Activated CD8-positive, alpha-beta memory T cell treated with anti-CD3 and anti-CD28 coated beads for 36 hours (primary cell): Measurements from ENCODE around the gene CAMSAP1. TPM values are rescaled to one million over a fixed set of nuclear protein-coding genes. Genes with fewer than 3 reads are reported as not detected.
"Not testable (repeated sequence)": the region's sequence is repeated elsewhere in the genome, so short reads cannot be mapped to it uniquely, and the experiment has no call there.

ENCODE experiments used
- CTCF ChIA-PET: fragments of 350-600 bp; sonication (Branson Sonifier 250); formaldehyde crosslinking; loops from one replicate; lab custom pipeline; 2021; ENCODE audit warnings: antibody characterized with exemption; lab: Charles Lee
- POLR2A ChIA-PET: fragments of 350-600 bp; sonication (Branson Sonifier 250); formaldehyde crosslinking; loops from one replicate; lab custom pipeline; 2021; ENCODE audit warnings: antibody characterized with exemption; lab: Charles Lee
- total RNA-seq, 2 experiments: library from RNA; stranded (reverse); gene quantifications; one replicate each; pipeline ENCODE4 v1.2.3, GENCODE V29; 2021

CAMSAP1 gene
- total RNA-seq: 10 to 100 TPM; 28.1 to 32.1 TPM

GRCh38 chr9:135907431-135908092 is at the start of gene CAMSAP1:
Gene CAMSAP1, minus strand, starts transcription at chr9:135907546. Its CDS starts 387 bp downstream, at chr9:135907159.
- ChIA-PET CTCF (interaction anchor here (0.6 to 0.7 kb wide), 2 partner anchors 18 to 49 kb away, joined by 3 read pairs; no protein-coding TSS in a partner anchor), POLR2A (interaction anchor here (1.8 kb wide), 1 partner anchor 18 kb away, joined by 13 read pairs; no protein-coding TSS in a partner anchor)

- ChIA-PET POLR2A (no interaction called here), CTCF (no interaction called here)
These were observed 49.4 kb upstream of the CAMSAP1 start for GRCh38 chr9:135956802-135957174.

- POLR2A ChIA-PET: no interaction called here
- CTCF ChIA-PET: no interaction called here
These were observed 48.8 kb upstream of the CAMSAP1 start for GRCh38 chr9:135955934-135956801.

GRCh38 chr9:135952664-135953206 is 45.4 kb upstream of the CAMSAP1 start:
- POLR2A ChIA-PET: no interaction called here

GRCh38 chr9:135951889-135952663 is 44.7 kb upstream of the CAMSAP1 start:
- CTCF ChIA-PET: interaction anchor here (0.7 kb wide), 1 partner anchor 163 kb away, joined by 3 read pairs; no protein-coding TSS in a partner anchor
- POLR2A ChIA-PET: no interaction called here

More at GRCh38 chr9:135952664-135953206, 45.4 kb upstream of the CAMSAP1 start:
- CTCF ChIA-PET: no interaction called here

GRCh38 chr9:135951310-135951709 is 44.0 kb upstream of the CAMSAP1 start:
- CTCF ChIA-PET, POLR2A ChIA-PET: not testable (repeated sequence)

DNA sequence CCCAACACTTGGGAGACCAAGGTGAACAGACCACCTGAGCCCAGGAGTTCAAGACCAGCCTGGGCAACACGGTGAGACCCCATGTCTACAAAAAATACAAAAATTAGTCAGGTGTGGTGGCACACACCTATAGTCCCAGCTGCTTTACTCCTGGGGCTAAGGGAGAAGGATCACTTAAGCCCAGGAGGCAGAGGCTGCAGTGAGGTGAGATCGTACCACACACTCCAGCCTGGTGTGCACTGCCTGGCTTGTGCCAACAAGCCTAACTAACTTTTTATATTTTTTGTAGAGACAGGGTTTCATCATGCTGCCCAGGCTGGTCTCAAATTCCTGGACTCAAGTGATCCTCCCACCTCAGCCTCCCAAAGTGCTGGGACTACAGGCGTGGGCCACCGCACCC is 43.5 kb upstream of the CAMSAP1 start:
- CTCF ChIA-PET, POLR2A ChIA-PET: not testable (repeated sequence)

GRCh38 chr9:135950135-135950682 is 42.9 kb upstream of the CAMSAP1 start:
- ChIA-PET CTCF (no interaction called here), POLR2A (no interaction called here)

- ChIA-PET POLR2A (no interaction called here), CTCF (no interaction called here)
These were observed 42.3 kb upstream of the CAMSAP1 start for GRCh38 chr9:135949501-135950134.

DNA sequence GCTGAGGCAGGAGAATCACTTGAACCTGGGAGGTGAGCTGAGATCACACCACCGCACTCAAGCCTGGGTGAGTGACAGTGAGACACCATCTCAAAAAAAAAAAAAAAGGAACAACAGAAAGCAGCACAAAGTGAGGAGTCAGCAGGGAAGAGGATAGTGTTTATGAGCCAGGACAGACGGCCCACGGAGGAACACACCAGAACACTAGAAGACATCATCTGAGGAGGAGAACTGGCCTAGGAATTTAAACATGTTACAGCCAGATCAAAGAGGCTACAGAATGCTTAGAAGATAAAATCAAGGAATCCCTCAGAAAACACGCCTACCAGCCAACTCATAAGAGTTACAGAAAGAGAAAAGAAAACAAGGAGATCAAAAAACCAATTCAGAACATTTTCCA is 41.6 kb upstream of the CAMSAP1 start:
- CTCF ChIA-PET: no interaction called here
- POLR2A ChIA-PET: no interaction called here

GRCh38 chr9:135948446-135948845 is 41.1 kb upstream of the CAMSAP1 start:
- CTCF ChIA-PET: no interaction called here
- POLR2A ChIA-PET: interaction anchor here (0.5 kb wide), 1 partner anchor 88 kb away, joined by 7 read pairs; no protein-coding TSS in a partner anchor

DNA sequence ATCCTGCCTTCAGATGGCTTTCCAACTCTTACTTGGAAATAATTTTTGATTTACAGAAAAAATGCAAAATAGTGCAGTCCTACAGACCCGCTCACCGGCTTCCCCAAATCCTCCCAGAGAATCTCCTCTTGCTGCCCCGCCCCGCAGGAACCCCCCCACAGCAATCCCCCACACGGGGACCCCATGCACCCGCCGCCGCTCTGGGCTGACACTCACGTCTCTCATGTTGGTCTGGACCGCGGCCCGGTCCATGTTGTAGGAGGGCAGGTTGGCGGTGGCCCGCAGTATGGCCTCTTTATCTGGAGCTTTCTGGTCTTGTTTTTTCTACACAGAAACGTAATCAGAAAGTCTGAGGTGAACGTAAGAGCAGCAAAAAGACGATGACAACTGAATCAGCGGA is 40.2 kb upstream of the CAMSAP1 start:
- ChIA-PET CTCF (no interaction called here), POLR2A (no interaction called here)

- CTCF ChIA-PET, POLR2A ChIA-PET: not testable (repeated sequence)
These were observed 39.8 kb upstream of the CAMSAP1 start for GRCh38 chr9:135947105-135947504.

DNA sequence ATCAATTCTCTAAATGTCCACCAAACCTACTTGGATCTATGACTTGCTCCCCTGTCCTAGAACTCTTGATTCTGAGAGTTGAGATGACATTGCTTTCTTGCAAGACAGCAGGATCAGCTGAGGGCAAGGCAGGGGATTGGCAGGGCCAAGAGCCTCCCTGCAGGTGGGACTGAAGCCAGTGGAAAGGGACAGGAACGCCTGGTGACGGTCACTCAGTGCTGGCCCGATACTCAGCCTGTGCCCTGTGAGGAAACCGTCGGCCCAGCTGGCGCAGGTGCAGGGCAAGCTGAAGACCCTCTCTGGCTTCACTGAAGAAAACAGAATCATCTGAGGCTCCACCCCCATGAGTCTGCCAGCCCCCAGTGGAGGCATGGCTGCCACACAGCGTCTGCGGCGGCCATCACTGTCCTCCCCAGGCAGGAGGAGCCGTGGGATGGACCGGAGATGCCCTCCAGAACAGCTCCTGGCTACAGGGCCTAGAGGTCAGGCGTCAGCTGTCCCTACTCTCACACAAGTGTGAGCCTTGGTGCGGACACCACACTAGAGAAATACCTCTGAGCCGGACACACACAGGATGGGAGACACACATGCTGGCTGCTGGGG is 39.1 kb upstream of the CAMSAP1 start:
- CTCF ChIA-PET: no interaction called here
- POLR2A ChIA-PET: no interaction called here

DNA sequence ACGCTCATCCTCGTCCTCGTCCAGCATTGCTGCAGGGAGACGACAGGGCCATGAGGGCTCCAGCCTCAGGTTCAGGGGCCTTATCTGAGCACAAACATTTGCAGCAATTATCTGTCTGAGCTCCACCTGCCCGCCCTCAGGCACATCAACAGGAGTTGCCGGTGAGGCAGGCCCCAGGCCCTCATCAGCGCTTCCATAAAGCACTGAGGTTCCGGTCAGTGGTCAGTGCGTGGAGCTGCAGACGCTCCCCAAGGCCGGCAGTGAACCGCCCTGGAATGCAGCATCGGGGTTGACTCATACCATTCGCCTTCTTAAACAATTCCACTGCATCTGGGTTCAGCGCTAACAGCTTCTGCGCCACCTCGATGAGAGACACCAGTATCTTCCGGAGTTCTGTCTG is 38.6 kb upstream of the CAMSAP1 start:
- CTCF ChIA-PET: no interaction called here
- POLR2A ChIA-PET: no interaction called here

- CTCF ChIA-PET: no interaction called here
- POLR2A ChIA-PET: no interaction called here
These were observed 37.3 kb upstream of the CAMSAP1 start for GRCh38 chr9:135944444-135945252.

GRCh38 chr9:135943604-135944003 is 36.3 kb upstream of the CAMSAP1 start:
- CTCF ChIA-PET, POLR2A ChIA-PET: not testable (repeated sequence)
